MCF 10A (cell line): ENCODE data around the gene LRRC43. TPM values are rescaled to one million over a fixed set of nuclear protein-coding genes. Genes with fewer than 3 reads are reported as not detected.

ENCODE experiments used
- BruUV-seq: library from RNA; stranded (reverse); fragments of 400-500 nt; replicated peaks from 2 replicates; lab custom pipeline; 2021; lab: Mats Ljungman, UMichigan
- CTCF ChIA-PET: fragments of 300-600 bp; sonication (Branson Sonifier 250); formaldehyde crosslinking; extraction: SDS; loops from one replicate; lab custom pipeline; 2021; ENCODE audit warnings: antibody characterized with exemption, inconsistent platforms; lab: Yijun Ruan, JAX
- POLR2A ChIA-PET: fragments of 300-600, 350-650 bp; sonication (Branson Sonifier 250); formaldehyde crosslinking; extraction: SDS; loops from one replicate; lab custom pipeline; 2020; ENCODE audit warnings: antibody characterized with exemption, inconsistent platforms; lab: Yijun Ruan, JAX
- DNase-seq: peaks from one replicate; pipeline ENCODE4 v3.0.0-alpha.2; 2018; ENCODE audit not compliant: unreplicated experiment
- H3K27ac Mint-ChIP-seq: one replicate; pipeline ENCODE4 v1.8.0; 2022; ENCODE audit warnings: mild to moderate bottlenecking, low read depth, mixed read lengths; ENCODE audit not compliant: unreplicated experiment
- H3K27me3 Mint-ChIP-seq: one replicate; pipeline ENCODE4 v1.8.0; 2022; ENCODE audit warnings: mixed read lengths; ENCODE audit not compliant: insufficient read depth, unreplicated experiment
- H3K36me3 Mint-ChIP-seq: one replicate; pipeline ENCODE4 v1.8.0; 2022; ENCODE audit warnings: mild to moderate bottlenecking, moderate library complexity, mixed read lengths; ENCODE audit not compliant: insufficient read depth, unreplicated experiment
- H3K4me1 Mint-ChIP-seq: one replicate; pipeline ENCODE4 v1.8.0; 2022; ENCODE audit warnings: mixed read lengths; ENCODE audit not compliant: insufficient read depth, unreplicated experiment
- H3K4me3 Mint-ChIP-seq: one replicate; pipeline ENCODE4 v1.8.0; 2022; ENCODE audit warnings: mild to moderate bottlenecking, moderate library complexity, mixed read lengths; ENCODE audit not compliant: unreplicated experiment
- H3K9me3 Mint-ChIP-seq: one replicate; pipeline ENCODE4 v1.8.0; 2022; ENCODE audit warnings: mixed read lengths; ENCODE audit not compliant: unreplicated experiment
- intact Hi-C: fragments of 100-400 bp; cut with micrococcal nuclease; formaldehyde crosslinking; loops from 2 replicates; pipeline ENCODE4 v1.14.1; 2022
- total RNA-seq: library from RNA; stranded (reverse); gene quantifications from 2 replicates; pipeline ENCODE4 v1.2.3, GENCODE V29; 2022
- TF ChIP-seq, protein P1 (sequence below): fragments of 200-600 bp; IDR thresholded peaks from one replicate; pipeline ENCODE4 v1.8.0; 2022; ENCODE audit warnings: antibody characterized with exemption, mild to moderate bottlenecking; ENCODE audit not compliant: unreplicated experiment

LRRC43 gene
- total RNA-seq, 1 experiment from 2014 or later = not detected

DNA sequence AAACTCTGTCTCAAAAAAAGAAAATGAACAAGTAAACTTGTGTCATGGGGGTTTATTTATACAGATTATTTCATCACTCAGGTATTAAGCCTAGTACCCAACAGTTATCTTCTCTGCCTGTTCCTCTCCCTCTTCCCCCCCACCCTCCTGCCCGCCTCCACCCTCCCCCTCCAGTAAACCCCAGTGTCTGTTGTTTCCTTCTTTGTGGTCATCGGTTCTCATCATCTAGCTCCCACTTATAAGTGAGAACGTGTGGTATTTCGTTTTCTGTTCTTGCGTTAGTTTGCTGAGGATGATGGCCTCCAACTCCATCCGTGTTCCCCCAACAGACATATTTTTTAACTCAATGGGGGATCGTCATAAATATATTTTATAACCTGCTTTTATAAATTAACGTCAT lies 21.2 kb upstream of the LRRC43 start:
- Mint-ChIP-seq H3K36me3 (peaks cover 11% of the 10 kb centered on the region), H3K4me1 (peaks cover 6% of the 10 kb centered on the region), H3K9me3 (no peaks in the 10 kb centered on the region), H3K4me3 (no peak overlapping the region), H3K27me3 (no peaks in the 10 kb centered on the region), H3K27ac (no peak overlapping the region)
- TF ChIP-seq, protein P1, sequence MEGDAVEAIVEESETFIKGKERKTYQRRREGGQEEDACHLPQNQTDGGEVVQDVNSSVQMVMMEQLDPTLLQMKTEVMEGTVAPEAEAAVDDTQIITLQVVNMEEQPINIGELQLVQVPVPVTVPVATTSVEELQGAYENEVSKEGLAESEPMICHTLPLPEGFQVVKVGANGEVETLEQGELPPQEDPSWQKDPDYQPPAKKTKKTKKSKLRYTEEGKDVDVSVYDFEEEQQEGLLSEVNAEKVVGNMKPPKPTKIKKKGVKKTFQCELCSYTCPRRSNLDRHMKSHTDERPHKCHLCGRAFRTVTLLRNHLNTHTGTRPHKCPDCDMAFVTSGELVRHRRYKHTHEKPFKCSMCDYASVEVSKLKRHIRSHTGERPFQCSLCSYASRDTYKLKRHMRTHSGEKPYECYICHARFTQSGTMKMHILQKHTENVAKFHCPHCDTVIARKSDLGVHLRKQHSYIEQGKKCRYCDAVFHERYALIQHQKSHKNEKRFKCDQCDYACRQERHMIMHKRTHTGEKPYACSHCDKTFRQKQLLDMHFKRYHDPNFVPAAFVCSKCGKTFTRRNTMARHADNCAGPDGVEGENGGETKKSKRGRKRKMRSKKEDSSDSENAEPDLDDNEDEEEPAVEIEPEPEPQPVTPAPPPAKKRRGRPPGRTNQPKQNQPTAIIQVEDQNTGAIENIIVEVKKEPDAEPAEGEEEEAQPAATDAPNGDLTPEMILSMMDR = no peak
- intact Hi-C loops = no loop called here
- ChIA-PET CTCF (no interaction called here), POLR2A (no interaction called here)
- no peak for DNase-seq
- BruUV-seq = no TSS peak

DNA sequence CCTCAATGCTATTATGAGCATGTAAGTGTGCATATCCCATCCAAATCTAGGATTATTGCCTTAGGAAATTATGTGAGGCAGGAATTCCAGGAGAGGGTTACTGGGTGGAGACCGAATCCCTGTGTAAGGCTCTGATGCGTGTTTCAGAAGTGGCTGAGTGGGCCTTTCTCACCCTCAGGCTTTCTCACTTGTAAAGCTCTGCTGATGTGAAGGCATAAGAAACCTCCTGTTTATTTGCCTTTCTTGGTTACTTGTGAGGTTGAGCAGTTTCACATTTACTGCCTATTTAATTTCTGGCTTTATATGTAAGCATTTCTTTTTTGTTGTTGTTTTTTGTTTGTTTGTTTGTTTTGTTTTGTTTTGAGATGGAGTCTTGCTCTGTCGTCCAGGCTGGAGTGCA lies 19.9 kb upstream of the LRRC43 start:
- peaks cover 11% of the 10 kb centered on the region for H3K36me3 Mint-ChIP-seq
- no peak overlapping the region for H3K27ac Mint-ChIP-seq
- intact Hi-C loops = no loop called here
- no peaks in the 10 kb centered on the region for H3K27me3 Mint-ChIP-seq
- no TSS peak for BruUV-seq
- H3K4me3 Mint-ChIP-seq = no peak overlapping the region
- ChIA-PET POLR2A (no interaction called here), CTCF (no interaction called here)
- TF ChIP-seq, protein P1 = no peak
- H3K4me1 Mint-ChIP-seq = peaks cover 6% of the 10 kb centered on the region
- no peak for DNase-seq
- H3K9me3 Mint-ChIP-seq = no peaks in the 10 kb centered on the region

- Mint-ChIP-seq H3K4me3 (no peak overlapping the region), H3K36me3 (peaks cover 6% of the 10 kb centered on the region), H3K27ac (no peak overlapping the region), H3K4me1 (no peaks in the 10 kb centered on the region), H3K9me3 (no peaks in the 10 kb centered on the region), H3K27me3 (no peaks in the 10 kb centered on the region)
- CTCF ChIA-PET = interaction anchor here (0.6 kb wide), 1 partner anchor 34 kb away, joined by 3 read pairs; no protein-coding TSS in a partner anchor
- POLR2A ChIA-PET = interaction anchor here (0.6 kb wide), 2 partner anchors 28 to 111 kb away, joined by 3 read pairs; no protein-coding TSS in a partner anchor
- intact Hi-C loops = no loop called here
- TF ChIP-seq, protein P1 = no peak
- BruUV-seq = no TSS peak
- no peak for DNase-seq
Observed at GRCh38 chr12:122166422-122167349, 16.2 kb upstream of the LRRC43 start.

- DNase-seq = no peak
- no peaks in the 10 kb centered on the region for H3K9me3 Mint-ChIP-seq
- no TSS peak for BruUV-seq
- no peak overlapping the region for H3K27ac Mint-ChIP-seq
- intact Hi-C loops = no loop called here
- ChIA-PET POLR2A (interaction anchor here (0.6 kb wide), 1 partner anchor 112 kb away, joined by 3 read pairs; no protein-coding TSS in a partner anchor), CTCF (no interaction called here)
- H3K36me3 Mint-ChIP-seq = peaks cover 2% of the 10 kb centered on the region
- H3K27me3 Mint-ChIP-seq = no peaks in the 10 kb centered on the region
- no peak overlapping the region for H3K4me3 Mint-ChIP-seq
- TF ChIP-seq, protein P1 = no peak
- no peaks in the 10 kb centered on the region for H3K4me1 Mint-ChIP-seq
Observed at GRCh38 chr12:122167356-122167925, 15.5 kb upstream of the LRRC43 start.
